ENCODE results near the gene OR5H15.
"Not testable (repeated sequence)": the region's sequence is repeated elsewhere in the genome, so short reads cannot be mapped to it uniquely, and the experiment has no call there.

OR5H15 gene

DNA sequence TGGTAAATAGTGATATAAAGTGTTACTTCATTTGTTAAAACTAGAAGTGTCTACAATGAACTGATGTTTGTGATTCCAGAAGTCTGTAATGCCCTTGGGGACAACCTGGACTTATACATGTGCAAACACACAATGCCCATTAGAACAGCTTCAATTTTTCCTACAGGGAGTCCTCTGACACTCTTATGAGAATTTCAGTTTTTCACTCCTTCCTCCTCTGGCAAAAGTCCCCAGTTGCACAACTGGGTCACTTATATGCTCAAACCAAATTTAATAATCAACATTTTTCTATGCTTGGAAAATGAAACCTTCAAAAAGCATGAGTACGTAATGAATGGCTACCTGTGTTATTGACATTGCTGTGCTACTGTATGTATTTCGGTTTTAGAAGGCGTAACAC lies at the start of gene OR5H15:
Gene OR5H15 (plus strand): TSS at position 301 of the 400 bp plus-strand sequence. CDS start 2,004 bp downstream, outside the sequence.
- DNase-seq, result no peak

DNA sequence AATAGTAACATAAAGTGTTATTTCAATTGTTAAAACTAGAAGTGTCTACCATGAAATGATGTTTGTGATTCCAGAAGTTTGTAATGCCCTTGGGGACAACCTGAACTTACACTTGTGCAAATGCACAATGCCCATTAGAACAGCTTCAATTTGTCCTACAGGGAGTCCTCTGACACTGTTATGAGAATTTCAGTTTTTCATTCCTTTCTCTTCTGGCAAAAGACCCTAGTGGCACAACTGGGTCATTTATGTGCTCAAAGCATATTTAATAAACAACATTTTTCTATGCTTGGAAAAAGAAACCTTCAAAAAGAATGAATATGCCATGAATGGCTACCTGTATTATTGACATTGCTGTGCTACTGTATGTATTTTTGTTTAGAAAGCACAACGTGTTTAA lies 36.1 kb upstream of the OR5H15 start, which contains the start of gene OR5H1:
Gene OR5H1 (plus strand): TSS at position 301 of the 400 bp plus-strand sequence. CDS start 1,977 bp downstream, outside the sequence.
- DNase-seq, result no peak

DNA sequence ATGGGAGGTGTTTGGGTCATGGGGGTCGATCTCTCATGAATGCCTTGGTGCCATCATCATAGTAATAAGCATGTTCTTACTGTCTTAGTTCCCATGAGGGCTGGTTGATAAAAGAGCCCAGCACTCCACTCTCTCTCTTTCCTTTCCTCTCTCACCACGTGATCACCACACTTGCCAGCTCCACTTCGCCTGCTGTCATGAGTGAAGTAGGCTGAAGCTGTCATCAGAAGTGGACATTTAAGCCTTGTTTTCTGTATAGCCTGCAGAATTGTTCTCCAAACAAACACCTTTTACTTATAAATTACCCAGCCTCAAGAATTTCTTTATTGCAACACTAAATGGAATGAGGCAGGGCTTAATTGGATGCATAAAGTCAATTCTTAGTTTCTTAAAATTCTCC lies 29.9 kb upstream of the OR5H15 start:
- DNase-seq, result no peak

DNA sequence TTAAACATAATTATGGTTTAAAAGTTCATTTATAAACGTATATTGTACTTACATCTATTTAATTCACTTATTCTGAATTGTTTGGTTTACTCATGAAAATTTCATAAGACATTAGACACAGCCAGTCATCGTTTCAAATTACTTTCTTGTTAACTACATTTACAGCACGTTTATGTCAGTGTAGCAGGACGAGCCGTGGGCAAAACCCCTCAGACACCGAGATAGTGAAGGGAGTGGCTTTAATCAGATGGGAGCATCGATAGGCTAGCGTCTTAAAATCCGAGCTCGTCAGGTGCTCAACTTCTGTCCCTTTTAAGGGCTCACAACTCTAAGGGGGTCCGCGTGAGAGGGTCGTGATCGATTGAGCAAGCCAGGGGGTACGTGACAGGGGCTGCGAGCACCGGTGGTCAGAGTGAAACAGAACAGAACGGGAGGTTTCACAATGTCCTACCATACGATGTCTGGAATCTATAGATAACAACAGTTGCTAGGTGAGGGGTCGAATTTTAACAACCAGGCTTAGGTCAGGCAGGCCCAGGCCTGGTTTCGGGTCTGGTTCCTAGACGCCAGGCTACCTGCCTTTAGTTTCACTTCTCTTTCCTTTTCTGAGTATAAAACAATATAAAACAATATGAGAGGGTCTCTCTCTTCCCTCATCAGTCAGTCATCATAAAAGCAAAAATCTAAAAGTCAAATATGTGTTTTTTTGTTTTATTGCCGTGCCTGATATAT lies 28.5 kb upstream of the OR5H15 start:
- not testable (repeated sequence) for DNase-seq

DNA sequence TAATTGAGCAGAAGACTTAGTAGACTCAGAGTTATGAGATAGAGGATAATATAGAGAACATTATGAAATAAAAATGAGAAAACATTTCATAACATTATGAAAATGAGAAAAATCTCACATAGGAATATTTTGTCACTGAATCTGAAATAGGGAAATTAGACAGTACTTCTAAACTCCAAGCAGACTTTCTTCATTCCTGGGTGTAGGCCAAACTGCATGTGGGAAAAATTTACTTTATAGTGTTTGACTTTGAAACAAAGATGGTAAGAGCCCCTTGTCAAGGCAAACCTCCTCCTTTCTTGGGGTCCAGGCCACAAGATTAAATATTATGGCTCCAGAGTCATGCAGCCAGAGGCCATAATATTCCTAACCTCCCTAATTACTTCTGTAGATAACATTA lies 26.0 kb upstream of the OR5H15 start:
- no peak for DNase-seq

DNA sequence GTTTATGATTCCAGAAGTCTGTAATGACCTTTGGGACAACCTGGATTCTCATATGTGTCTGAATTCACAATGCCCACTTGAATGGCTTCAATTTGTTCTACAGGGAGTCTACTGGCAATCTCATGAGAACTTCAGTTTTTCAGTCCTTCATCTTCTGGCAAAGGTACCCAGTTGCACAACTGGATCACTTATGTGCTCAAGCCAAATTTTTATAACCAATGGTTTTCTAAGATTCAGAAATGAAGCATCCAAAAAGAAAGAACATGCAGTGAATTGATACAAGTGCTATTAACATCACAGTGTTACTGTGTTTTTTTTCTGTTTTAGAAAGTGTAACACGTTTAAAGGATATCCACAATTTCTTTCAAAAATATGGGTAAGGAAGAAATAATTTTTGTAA lies 19.3 kb upstream of the OR5H15 start, which contains the start of gene OR5H14:
Gene OR5H14 (plus strand): TSS at position 301 of the 400 bp plus-strand sequence. CDS start 1,907 bp downstream, outside the sequence.
- no peak for DNase-seq

DNA sequence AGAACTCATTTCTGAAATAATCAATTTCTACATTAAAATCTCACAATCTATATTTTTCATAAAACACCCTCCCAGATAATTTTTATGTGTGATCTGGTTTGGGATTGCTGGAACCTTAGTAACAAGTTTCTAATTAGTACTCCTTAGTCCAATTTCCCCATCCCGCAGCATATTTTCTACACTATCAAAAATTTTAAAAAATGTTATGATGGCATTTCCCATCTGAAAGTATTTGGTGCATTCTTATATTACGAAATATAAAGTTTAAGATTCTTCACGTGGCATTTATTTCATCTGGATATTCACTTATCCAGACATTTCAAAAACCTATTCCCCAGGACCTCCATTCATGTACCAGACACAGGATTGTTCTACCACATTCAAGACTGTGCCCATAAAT lies 17.7 kb upstream of the OR5H15 start:
- DNase-seq, result no peak

DNA sequence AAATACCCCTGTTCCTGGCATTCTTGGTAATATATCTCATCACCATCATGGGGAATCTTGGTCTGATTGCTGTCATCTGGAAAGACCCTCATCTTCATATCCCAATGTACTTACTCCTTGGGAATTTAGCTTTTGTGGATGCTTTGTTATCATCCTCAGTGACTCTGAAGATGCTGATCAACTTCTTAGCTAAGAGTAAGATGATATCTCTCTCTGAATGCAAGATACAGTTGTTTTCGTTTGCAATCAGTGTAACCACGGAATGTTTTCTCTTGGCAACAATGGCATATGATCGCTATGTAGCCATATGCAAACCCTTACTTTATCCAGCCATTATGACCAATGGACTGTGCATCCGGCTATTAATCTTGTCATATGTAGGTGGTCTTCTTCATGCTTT lies 17.0 kb upstream of the OR5H15 start:
- DNase-seq, result not testable (repeated sequence)

DNA sequence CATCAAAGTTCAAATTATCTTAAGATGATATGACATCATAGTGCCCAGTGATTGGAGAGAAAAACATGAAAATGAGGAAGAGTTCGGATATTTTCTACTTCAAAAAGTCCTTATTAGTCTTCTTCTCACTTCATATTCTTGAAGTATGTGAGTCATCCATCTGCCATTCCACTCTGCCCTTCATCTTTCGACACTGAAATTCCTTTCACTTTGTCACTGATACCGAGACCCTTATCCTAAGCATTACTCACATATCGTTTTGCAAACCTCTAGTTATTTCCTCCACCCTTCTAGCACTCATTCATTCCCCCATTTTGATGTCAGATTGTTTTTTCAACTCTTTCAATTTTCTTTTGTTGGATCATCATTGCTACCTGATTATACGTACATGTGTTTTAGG lies 15.3 kb upstream of the OR5H15 start:
- no peak for DNase-seq

DNA sequence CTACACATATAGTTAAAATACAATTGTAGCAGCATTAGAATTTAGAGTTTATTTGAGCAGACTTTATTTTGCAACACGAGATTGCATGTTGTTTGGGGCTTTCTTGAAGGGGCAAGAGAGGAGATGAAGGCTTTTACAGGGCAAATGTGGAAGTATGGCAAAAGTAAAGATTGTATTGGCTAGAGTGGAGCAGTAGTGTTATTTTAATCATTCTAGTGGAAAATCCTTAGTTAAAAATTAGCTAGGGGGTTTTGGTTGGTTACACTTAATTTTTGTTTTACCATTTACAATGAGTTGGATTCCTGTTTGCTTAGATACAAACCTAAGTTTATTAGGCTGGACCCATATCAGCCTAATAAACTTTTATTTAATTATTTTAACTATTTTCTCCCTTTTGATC lies 4.6 kb downstream of the OR5H15 start:
- DNase-seq, result no peak

DNA sequence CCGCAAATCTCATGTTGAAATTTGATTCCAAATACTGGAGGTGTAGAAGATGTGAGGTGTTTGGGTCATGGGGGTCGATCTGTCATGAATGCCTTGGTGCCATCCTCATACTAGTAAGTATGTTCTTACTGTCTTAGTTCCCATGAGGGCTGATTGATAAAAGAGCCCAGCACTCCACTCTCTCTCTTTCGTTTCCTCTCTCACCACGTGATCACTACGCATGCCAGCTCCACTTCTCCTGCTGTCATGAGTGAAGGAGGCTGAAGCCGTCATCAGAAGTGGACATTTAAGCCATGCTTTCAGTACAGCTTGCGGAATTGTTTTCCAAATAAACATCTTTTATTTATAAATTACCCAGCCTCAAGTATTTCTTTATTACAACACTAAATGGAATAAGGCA lies 6.1 kb downstream of the OR5H15 start:
- DNase-seq, result no peak

DNA sequence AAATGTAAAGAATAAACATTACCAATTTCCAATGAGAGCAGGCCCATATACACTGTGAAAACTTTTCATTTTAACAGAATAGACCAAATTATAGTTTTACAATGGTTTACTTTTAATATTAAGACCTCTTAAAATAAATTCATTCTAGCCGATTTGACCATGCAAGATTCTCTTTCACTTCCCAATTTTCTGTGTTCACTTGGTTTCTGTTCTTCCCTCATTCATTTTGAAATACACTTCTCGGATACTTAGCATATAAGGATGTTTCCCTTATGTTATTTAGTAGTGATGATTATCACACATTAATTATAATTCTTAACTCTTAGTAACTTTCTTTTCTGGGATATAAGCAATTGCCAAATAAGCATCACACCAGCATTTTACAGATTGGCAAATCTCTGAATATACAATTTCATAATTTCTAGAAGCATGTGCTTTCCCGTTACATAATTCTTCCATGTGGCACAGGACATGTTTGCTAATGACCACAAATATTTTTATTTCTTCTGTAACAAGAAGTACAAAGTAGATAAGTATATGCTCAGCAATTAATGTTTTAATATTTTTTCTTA lies 13.9 kb downstream of the OR5H15 start:
- no peak for DNase-seq

DNA sequence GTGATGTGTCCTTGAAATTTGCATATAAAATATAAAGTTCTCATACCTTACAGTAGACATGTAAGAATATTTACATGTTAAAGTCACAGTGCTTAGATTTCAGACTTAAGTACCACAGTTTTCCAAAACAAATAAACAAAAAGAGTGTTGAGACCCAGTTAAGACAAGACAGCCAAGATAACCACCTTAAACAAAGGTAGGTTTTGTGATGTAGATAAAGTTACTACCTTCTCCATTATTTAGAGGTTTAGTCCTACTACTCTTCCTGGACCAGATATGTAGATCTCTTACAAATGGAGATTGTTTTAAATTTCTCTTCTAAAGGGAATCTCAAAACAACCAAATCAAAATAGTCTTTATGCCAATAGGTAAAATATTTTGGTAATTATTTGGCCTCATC lies 15.7 kb downstream of the OR5H15 start:
- no peak for DNase-seq

DNA sequence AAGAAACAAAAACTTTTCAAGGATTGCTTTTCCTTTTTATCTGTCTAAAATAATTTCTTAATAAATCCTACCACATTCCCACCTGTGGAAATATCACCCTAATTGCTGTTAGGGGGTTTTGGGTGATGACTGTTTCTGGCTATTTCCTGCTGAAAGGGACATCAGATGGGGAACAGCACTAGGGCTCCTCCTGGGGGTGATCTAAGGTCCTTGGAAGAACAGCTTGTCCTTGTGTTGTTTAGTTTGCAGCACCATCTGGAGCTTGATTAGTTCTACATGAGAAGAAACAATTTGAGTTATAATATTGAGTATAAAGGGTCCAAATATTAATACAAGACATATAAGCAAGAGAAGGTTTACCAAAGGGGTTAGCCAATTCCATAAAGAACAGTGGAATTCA lies 18.7 kb downstream of the OR5H15 start:
- no peak for DNase-seq

DNA sequence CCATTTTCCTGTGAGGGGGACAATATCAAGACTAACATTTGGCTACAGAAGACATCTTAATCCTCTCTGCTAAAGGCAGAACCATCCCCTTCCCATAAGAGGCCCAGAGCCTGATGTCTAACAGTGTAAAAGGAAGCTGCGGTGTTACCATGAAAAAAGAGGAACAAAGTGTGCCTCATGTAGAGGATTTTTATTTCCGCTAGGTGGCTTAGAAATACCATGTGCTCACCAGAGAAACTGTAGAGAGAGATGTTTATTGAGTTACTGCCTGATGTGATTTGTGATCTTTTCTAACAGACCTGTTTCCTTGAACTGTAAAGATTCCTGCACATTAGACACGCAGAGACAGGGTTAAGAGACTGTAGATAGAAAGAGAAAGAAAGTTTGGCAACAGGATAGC lies 22.0 kb downstream of the OR5H15 start:
- no peak for DNase-seq

DNA sequence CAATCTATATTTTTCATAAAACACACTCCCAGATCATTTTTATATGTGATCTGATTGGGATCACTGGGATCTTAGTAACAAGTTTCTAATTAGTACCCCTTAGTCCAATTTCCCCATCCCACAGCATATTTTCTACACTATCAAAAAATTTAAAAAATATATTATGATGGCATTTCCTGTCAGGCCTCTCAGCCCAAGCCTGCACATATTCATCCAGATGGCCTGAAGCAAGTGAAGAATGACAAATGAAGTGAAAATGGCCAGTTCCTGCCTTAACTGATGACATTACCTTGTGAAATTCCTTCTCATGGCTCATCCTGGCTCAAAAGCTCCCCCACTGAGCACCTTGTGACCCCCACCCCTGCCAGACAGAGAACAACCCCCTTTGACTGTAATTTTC lies 24.4 kb downstream of the OR5H15 start:
- not testable (repeated sequence) for DNase-seq

DNA sequence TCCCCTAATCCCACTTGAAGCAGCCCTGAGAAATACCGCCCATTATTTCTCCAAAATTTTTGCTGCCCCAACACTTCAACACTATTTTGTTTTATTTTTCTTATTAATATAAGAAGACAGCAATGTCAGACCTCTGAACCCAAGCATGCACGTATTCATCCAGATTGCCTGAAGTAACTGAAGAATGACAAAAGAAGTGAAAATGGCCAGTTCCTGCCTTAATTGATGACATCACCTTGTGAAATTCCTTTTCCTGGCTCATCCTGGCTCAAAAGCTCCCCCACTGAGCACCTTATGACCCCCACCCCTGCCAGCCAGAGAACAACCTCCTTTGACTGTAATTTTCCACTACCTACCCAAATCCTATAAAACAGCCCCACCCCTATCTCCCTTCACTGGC lies 29.8 kb downstream of the OR5H15 start:
- DNase-seq, result not testable (repeated sequence)

DNA sequence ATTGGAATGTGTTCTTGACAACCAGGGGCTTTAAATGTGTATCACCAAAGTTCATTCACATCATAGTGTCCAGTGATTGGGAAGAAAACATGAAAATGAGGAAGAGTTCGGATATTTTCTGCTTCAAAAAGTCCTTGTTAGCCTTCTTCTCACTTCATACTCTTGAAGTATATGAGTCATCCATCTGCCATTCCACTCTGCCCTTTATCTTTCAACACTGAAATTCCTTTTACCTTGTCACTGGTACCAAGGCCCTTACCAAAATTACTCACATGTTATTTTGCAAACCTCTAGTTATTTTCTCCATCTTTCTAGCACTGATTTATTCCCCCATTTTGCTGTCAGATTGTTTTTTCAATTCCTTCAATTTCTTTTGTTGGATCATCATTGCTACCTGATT lies 32.5 kb downstream of the OR5H15 start:
- DNase-seq, result no peak

DNA sequence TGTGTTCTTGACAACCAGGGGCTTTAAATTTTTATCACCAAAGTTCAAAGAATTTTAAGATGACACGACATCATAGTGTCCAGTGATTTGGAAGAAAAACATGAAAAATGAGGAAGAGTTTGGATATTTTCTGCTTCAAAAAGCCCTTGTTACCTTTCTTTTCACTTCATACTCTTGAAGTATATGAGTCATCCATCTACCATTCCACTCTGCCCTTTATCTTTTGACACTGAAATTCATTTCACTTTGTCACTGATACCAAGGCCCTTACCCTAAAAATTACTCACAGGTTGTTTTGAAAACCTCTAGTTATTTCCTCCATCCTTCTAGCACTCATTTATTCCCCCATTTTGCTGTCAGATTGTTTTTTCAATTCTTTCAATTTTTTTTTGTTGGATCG lies 42.7 kb downstream of the OR5H15 start:
- no peak for DNase-seq

DNA sequence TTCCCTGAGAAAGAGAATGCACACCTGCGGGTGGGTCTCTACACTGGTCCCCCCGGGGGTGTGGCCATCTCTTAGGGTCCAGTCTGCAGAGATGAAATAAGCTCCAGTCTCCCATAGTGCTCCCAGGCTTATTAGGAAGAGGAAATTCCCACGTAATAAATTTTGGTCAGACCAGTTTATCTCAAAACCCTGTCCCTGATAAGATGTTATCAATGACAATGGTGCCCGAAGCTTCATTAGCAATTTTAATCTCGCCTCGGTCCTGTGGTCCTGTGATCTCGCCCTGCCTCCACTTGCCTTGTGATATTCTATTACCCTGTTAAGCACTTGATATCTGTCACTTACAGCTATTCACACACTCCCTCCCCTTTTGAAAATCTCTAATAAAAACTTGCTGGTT lies 46.8 kb downstream of the OR5H15 start:
- no peak for DNase-seq

DNA sequence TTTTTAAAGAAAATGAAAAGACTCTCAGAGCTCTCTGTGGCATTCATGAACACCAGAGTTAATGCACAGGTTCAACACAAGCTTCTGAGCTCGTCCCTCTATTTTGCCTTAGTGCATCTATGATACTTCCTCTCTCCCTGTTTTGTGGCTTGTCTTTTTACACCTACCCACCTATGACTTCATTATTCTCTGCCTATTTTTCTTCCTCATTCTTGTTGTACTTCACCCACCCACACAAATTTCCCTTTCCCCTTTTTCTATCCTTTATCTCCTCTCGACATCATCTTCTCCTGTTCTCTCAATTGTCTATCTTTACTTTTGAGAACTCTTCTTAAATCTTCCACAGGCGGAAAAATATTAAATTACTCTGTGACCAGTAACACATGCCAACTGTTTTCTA lies 48.6 kb downstream of the OR5H15 start:
- DNase-seq, result no peak
